Measurements from ENCODE around the gene FEN1.

The FEN1 gene

GRCh38 chr11:61757213-61757862, 35.4 kb upstream of the FEN1 start:
- DNase-seq = no peak

- no peak for DNase-seq
Observed at GRCh38 chr11:61760946-61761345, 31.8 kb upstream of the FEN1 start.

DNA sequence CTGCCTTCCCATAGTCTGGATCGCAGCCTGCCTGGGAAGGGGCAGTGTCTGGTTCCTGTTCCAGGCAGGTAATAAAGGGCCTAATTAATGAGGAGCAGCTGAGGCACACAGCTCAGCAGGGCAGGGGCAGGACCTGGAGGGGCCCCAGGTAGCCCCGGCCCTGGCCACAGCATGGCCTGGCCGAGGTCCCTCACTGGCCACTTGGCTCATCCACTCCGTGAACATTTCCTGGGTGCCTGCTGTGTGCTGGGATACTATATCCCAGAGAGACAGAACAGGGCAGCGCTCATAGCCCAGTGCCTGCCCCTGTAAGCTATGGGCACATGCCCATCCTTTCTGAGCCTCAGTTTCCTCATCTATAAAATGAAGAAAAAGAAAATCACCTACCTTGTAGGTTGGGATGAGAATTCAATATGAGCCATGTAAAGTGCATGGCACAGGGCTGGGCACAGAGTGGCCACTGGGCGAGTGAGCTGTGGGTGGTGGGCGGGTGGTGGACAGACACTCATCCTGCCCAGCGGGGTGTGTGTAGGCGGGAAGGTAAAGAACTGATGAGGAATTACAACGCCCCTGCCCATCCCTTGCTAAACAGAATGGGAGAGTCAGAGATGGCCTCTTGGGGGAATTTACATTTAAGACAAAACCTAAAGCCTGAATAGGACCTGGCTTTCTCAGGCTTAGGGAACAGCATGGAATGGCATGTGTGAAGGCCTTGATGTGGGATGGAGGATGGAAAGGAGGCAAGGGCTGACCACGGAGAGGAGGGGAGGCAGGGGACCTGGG, 31.1 kb upstream of the FEN1 start:
- no peak for DNase-seq

- DNase-seq = no peak
Observed at GRCh38 chr11:61762223-61762615, 30.5 kb upstream of the FEN1 start.

- DNase-seq = no peak
Observed at GRCh38 chr11:61762798-61763197, 29.9 kb upstream of the FEN1 start.

DNA sequence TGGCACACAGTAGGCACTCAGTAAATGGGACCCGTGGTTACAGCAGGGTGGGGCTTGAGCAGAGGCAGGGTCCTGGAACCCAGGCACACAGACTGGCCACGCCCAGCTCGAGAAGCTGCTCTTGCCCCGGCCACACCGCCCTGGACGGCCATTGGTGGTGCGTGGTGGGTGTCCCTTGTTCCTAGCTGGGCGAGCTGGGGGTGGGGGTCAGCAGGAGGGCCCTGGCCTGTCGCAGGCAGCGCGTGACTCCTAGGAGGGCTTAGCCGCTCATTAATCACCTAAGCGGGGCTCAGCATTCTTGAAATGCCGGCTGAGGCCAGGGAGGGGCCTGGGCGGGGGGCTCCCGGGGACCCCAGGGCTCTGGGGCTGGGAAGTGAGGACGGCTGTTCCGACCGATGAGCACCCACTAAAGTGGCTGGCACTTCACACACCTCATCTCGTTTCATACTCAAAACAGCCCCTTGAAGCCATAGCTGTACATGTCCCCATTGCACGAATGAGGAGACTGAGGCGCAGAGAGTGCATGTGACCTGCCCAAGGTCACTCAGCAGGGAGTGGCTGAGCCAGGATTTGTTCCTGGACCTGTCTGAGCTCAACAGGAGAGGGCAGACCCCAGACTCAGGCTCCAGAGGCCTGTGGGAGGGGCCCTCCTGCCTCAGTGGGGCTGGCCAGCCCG, 28.6 kb upstream of the FEN1 start:
- DNase-seq = no peak

DNA sequence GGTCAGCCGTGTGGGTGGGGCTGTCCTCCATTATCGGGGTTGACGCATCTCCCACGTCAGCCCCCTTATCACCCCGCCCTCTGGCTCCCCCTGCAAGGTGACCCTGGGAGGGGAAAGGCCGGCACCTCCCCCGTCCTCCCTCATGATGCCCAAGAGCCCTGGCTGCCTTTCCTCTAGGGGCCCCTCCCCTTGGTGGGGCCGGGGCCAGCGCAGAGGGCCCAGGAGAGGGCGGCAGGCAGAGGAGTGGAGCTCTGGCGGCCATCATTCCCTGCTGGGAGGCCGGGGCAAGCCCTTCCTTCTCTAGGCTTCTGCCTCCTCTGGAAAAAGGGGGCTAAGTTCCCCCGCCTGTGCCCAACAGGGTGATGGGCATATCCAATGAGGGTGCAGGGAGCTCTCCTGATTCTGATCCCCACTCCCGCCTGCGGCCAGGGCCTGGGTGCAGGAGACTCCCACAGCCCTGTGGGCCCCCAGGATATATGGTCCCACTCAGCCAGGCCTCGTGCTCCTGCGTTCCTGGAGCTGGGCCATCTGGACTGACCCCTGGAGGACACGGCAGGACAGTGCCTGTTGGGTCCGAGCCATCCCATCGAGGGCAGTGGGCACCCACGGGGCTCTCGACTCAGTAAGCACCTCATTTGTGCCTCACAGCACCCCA, 28.0 kb upstream of the FEN1 start:
- no peak for DNase-seq

DNA sequence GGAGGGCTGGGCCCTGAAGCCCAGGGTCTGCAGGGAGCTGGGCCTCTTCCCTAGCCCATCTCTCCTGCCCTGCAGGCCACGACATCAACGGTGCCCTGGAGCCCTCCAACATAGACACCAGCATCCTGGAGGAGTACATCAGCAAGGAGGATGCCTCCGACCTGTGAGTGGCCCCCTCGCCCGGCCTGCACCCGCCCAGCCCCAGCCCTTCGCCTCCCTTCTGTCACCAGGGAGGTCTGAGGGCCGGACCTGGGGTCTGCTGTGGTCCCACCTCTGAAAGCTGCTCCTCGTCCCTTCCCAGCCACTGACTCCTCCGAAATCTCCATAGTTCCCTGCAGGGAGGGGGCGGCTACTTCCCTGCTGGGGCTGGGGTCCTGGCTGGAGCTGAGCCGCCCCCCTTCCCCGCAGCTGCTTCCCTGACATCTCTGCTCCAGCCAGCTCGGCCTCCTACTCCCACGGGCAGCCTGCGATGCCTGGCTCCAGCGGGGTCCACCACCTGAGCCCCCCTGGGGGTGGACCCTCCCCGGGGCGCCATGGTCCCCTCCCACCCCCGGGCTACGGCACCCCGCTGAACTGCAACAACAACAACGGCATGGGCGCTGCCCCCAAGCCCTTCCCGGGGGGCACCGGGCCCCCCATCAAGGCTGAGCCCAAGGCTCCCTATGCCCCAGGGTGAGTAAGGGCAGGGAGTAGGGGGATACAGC, 27.0 kb upstream of the FEN1 start:
- DNase-seq = no peak

- DNase-seq = no peak
Observed at GRCh38 chr11:61766353-61766841, 26.3 kb upstream of the FEN1 start.

GRCh38 chr11:61768376-61769076, 24.2 kb upstream of the FEN1 start:
- DNase-seq = no peak

GRCh38 chr11:61769169-61769920, 23.4 kb upstream of the FEN1 start:
- DNase-seq = no peak

GRCh38 chr11:61769946-61770683, 22.6 kb upstream of the FEN1 start:
- DNase-seq = no peak

- DNase-seq = no peak
Observed at GRCh38 chr11:61771195-61771894, 21.4 kb upstream of the FEN1 start.

DNA sequence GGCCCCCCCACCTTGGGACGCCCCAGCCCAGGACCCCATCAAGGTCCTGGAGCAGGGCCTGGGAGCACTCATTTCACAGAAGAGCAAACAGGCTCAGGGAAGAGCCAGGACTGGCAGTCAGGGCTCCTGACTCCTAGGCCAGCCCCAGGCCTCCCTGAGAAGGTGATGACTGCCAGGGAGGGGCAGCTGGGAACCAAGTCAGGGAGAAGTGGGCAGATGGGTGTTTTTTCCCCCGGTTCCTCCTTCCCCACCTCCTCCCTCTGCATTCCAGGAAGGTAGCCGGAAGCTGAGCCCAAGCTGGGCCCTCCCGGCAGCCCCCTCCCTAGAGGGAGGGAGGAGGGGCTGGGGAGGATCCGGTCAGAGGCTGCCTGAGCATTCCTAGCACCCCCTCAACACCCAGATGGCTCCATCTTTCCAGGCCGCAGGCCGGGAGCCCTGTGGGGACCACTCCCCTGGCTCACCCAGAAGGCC, 20.7 kb upstream of the FEN1 start:
- no peak for DNase-seq

GRCh38 chr11:61773356-61773755, 19.4 kb upstream of the FEN1 start:
- no peak for DNase-seq

DNA sequence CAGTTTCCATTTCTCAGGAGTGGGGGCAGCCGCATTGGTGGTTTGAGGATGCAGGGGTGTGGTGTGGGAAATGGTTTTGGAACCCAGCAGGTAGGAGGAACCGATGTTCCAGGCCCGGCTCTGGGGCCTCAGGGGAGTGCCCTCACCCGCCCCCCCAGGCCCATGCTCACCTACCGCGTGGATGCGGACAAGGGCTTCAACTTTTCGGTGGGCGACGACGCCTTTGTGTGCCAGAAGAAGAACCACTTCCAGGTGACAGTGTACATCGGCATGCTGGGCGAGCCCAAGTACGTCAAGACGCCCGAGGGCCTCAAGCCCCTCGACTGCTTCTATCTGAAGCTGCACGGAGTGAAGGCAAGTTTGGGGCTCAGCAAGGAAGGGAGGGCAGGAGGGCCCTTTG, 18.9 kb upstream of the FEN1 start:
- no peak for DNase-seq

- no peak for DNase-seq
Observed at GRCh38 chr11:61774411-61774810, 18.3 kb upstream of the FEN1 start.

- DNase-seq = no peak
Observed at GRCh38 chr11:61775106-61775505, 17.6 kb upstream of the FEN1 start.

DNA sequence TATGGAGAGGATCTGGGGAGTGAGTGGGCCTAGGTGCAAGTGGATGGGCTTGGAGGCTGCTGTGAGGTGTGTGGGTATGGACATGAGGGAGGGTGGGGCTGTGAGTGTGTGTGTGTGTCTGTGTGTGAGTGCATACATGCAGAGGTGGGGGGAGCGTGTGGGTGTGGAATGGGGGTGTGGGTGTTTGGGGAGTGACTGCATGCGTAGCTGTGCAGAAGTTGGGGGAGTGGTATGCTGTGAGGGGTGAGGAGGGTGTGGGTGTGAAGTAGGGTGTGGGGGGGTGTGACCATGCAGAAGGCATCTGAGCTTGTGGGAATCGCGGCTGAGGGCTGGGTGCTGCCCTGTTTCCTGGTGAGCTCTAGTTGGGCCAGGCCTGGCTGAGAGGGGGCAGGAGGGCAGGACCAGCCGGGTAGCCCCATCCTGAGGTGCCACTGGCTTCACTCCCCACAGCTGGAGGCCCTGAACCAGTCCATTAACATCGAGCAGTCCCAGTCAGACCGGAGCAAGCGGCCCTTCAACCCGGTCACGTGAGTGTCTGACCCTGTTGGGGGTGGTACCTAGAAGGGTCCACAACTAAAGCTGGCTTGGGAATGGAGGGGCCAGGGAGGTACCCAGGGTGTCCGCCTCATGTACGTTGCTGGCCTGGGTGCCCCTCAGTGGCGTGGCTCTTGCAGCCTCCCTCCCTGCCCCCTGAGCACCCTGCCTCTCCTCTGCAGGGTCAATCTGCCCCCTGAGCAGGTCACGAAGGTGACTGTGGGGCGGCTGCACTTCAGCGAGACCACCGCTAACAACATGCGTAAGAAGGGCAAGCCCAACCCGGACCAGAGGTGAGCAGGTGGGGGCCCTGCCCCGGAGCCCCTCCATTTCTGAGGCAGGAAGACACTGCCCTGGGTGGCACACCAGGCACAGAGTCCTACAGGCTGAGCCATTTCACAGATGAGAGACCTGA, 16.8 kb upstream of the FEN1 start:
- DNase-seq = no peak

All from NCI-H446 treated with DMSO at 0.1 percent for 48 hours (cell line).